K562 (cell line): ENCODE data around the gene HGS. TPM values are rescaled to one million over a fixed set of nuclear protein-coding genes. Genes with fewer than 3 reads are reported as not detected.

Source experiments
- CLOCK ChIP-seq: fragments of 250-450 bp; sonication (Bioruptor Pico); IDR thresholded peaks from 2 replicates; pipeline ENCODE4 v1.4.0; 2020; ENCODE audit warnings: mild to moderate bottlenecking, moderate library complexity, borderline replicate concordance
- E2F4 ChIP-seq: sonication (generic); formaldehyde crosslinking; IDR thresholded peaks from 2 replicates; pipeline ENCODE4 v1.8.0; 2022; ENCODE audit warnings: mild to moderate bottlenecking, low read depth, missing genetic modification reagents
- ERF ChIP-seq: fragments of 450-650 bp; formaldehyde crosslinking; IDR thresholded peaks from 2 replicates; pipeline ENCODE4 v1.4.0; 2020; ENCODE audit warnings: mild to moderate bottlenecking, mixed read lengths
- ETV5 ChIP-seq: sonication (generic); formaldehyde crosslinking; IDR thresholded peaks from 2 replicates; pipeline ENCODE4 v1.4.0; 2020; ENCODE audit warnings: low read depth, mild to moderate bottlenecking, missing genetic modification reagents
- HDGF ChIP-seq: fragments of 450-650 bp; IDR thresholded peaks from 2 replicates; pipeline ENCODE4 v1.6.1; 2016
- JUNB ChIP-seq: fragments of 450-650 bp; formaldehyde crosslinking; conservative IDR thresholded peaks from 2 replicates; pipeline ENCODE4 v1.4.0; 2020; ENCODE audit warnings: mild to moderate bottlenecking
- NELFE ChIP-seq: IDR thresholded peaks from 2 replicates; pipeline ENCODE4 v1.6.1; 2011; ENCODE audit warnings: mild to moderate bottlenecking; ENCODE audit not compliant: insufficient read depth, insufficient read length
- PCBP2 ChIP-seq: fragments of 200-400 bp; formaldehyde crosslinking; IDR thresholded peaks from 2 replicates; pipeline ENCODE4 v1.6.1; 2018; ENCODE audit warnings: low read length, low read depth, mild to moderate bottlenecking, moderate library complexity; ENCODE audit not compliant: poor library complexity, severe bottlenecking
- POLR2AphosphoS5 ChIP-seq: IDR thresholded peaks from 2 replicates; pipeline ENCODE4 v1.6.1; 2011; ENCODE audit warnings: mild to moderate bottlenecking, low read depth, low read length, moderate library complexity; ENCODE audit not compliant: control insufficient read depth, insufficient read depth
- SIRT6 ChIP-seq: IDR thresholded peaks from one replicate; pipeline ENCODE4 v1.6.1; 2012; ENCODE audit warnings: low read depth, mild to moderate bottlenecking, control low read depth, inconsistent platforms, low read length, moderate library complexity
- SMARCB1 ChIP-seq: IDR thresholded peaks from 2 replicates; pipeline ENCODE4 v1.6.1; 2011; ENCODE audit warnings: improper control_type of control experiment, low read depth; ENCODE audit not compliant: insufficient read length
- SP1 ChIP-seq: sonication (generic); formaldehyde crosslinking; IDR thresholded peaks from 2 replicates; pipeline ENCODE4 v1.8.1; 2022; ENCODE audit warnings: mild to moderate bottlenecking, missing genetic modification reagents
- SREBF2 ChIP-seq: sonication (generic); formaldehyde crosslinking; IDR thresholded peaks from 2 replicates; pipeline ENCODE4 v1.4.0; 2020; ENCODE audit warnings: mild to moderate bottlenecking, missing genetic modification reagents
- WHSC1 ChIP-seq: IDR thresholded peaks from one replicate; pipeline ENCODE4 v1.6.1; 2012; ENCODE audit warnings: low read length, control low read depth, inconsistent platforms
- ZBTB49 ChIP-seq: sonication (generic); formaldehyde crosslinking; IDR thresholded peaks from 2 replicates; pipeline ENCODE4 v1.8.0; 2022; ENCODE audit warnings: missing genetic modification reagents, mild to moderate bottlenecking, borderline replicate concordance
- ZNF174 ChIP-seq: fragments of 250-450 bp; sonication (Bioruptor Pico); IDR thresholded peaks from 2 replicates; pipeline ENCODE4 v1.4.0; 2020; ENCODE audit warnings: mild to moderate bottlenecking
- ZNF232 ChIP-seq: sonication (generic); formaldehyde crosslinking; IDR thresholded peaks from 2 replicates; pipeline ENCODE4 v1.8.0; 2022; ENCODE audit warnings: mild to moderate bottlenecking, missing genetic modification reagents
- ZNF3 ChIP-seq: fragments of 250-450 bp; sonication (Bioruptor Pico); IDR thresholded peaks from 2 replicates; pipeline ENCODE4 v1.5.0; 2021; ENCODE audit warnings: mild to moderate bottlenecking, moderate library complexity
- ZNF699 ChIP-seq: fragments of 250-450 bp; sonication (Bioruptor Pico); IDR thresholded peaks from 2 replicates; pipeline ENCODE4 v1.8.0; 2021; ENCODE audit warnings: mild to moderate bottlenecking, moderate library complexity; ENCODE audit not compliant: insufficient replicate concordance
- polyA plus RNA-seq, 8 experiments: library from polyadenylated mRNA; depleted of rRNA in 4 of 8; stranded (reverse) in 5 of 8; unstranded in 3 of 8; fragments of >200 nt; fragmentation: Nextera tagmentation in 2 of 8; fragmentation: Illumina TruSeq in 1 of 8; extraction: Ambion mirVana in 2 of 8; extraction: Trizol in 1 of 8; gene quantifications; 2 replicates each; pipeline versions ENCODE4 v1.2.1 to v1.2.3, GENCODE V29; 2011 to 2014; ENCODE audit warnings: inconsistent platforms in 1 of 8, missing spikeins in 1 of 8
- total RNA-seq, 7 experiments: library from RNA; depleted of rRNA in 6 of 7; stranded (reverse); fragments of >200 nt in 6 of 7; fragmentation: Illumina TruSeq in 2 of 7; extraction: Trizol in 2 of 7; gene quantifications; 2 replicates each; pipeline versions ENCODE4 v1.2.1 to v1.2.3, GENCODE V29; 2011 to 2021; ENCODE audit warnings: low replicate concordance in 1 of 7
- TF ChIP-seq, protein P1 (sequence below): fragments of 250-450 bp; sonication (Bioruptor Pico); IDR thresholded peaks from 2 replicates; pipeline ENCODE4 v1.8.0; 2022; ENCODE audit warnings: inconsistent platforms, mild to moderate bottlenecking, moderate library complexity, borderline replicate concordance

The HGS gene
- total and polyA plus RNA-seq, 9 of the 15 experiments (the other 6 are each of a cell fraction or from before 2014, with no cell fraction given), result 3.9 to 176 (median 77.1) TPM

- no peak for TF ChIP-seq JUNB
- TF ChIP-seq E2F4 (CRISPR knock-in tag), result no peak
- no peak for TF ChIP-seq SIRT6
- no peak for TF ChIP-seq WHSC1
- TF ChIP-seq, protein P1, sequence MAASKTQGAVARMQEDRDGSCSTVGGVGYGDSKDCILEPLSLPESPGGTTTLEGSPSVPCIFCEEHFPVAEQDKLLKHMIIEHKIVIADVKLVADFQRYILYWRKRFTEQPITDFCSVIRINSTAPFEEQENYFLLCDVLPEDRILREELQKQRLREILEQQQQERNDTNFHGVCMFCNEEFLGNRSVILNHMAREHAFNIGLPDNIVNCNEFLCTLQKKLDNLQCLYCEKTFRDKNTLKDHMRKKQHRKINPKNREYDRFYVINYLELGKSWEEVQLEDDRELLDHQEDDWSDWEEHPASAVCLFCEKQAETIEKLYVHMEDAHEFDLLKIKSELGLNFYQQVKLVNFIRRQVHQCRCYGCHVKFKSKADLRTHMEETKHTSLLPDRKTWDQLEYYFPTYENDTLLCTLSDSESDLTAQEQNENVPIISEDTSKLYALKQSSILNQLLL (CRISPR knock-in tag), result no peak
- TF ChIP-seq ZNF174 (CRISPR knock-in tag), result no peak
- no peak for TF ChIP-seq ZNF3 (CRISPR knock-in tag)
- no peak for TF ChIP-seq HDGF
- no peak for TF ChIP-seq NELFE
- TF ChIP-seq ZNF232 (CRISPR knock-in tag), result no peak; the same call in 1 of the 2 replicates
- no peak for TF ChIP-seq SREBF2 (CRISPR knock-in tag)
- no peak for TF ChIP-seq ZBTB49 (CRISPR knock-in tag)
- TF ChIP-seq PCBP2, result no peak
- no peak for TF ChIP-seq CLOCK
- TF ChIP-seq POLR2AphosphoS5, result no peak
- TF ChIP-seq ETV5 (CRISPR knock-in tag), result 0 out of 2 replicates have a peak, but pooled peaks have one; percentile 21
- no peak for TF ChIP-seq ZNF699
- TF ChIP-seq SMARCB1, result no peak
- TF ChIP-seq ERF (CRISPR knock-in tag), result no peak
- 0 out of 2 replicates have a peak, but pooled peaks have one; percentile 23 for TF ChIP-seq SP1 (CRISPR knock-in tag)
These were observed 47.8 kb upstream of the HGS start (continued) for GRCh38 chr17:81635973-81636504.
